ENCODE results near the gene SIRT2.

SIRT2 gene

DNA sequence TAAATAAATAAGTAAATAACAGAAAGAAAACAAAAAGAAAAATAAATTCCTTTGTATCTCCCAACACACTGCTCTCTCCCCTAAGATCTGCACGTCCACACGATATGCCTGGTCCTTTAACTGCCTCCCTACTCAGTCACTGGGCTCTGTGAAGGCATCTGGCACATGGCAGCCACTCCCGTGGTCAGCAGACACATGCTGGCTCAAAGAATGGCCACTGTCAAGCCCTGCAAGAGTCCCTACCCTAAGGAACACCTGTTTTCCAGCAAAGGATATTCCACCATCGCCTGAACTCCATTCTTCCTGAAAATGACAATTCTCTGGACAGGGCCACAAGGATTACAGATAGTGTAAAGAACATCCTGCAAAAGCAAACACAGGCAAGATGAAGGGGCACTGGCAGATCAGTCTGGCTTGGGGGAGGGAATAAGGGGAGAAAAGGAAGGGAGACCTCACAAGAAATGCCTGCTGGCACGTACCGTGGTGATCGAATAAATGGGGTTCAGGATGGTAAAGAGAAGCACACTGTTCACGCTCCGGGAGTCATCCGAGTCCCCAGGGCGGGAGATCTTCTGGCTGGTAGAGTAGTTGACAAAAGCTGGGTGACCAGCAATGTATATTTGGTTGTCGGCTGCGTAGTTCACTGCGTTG, 53.9 kb downstream of the SIRT2 start:
- DNase-seq (ENCODE audit: low read depth, low spot score), result no peak

DNA sequence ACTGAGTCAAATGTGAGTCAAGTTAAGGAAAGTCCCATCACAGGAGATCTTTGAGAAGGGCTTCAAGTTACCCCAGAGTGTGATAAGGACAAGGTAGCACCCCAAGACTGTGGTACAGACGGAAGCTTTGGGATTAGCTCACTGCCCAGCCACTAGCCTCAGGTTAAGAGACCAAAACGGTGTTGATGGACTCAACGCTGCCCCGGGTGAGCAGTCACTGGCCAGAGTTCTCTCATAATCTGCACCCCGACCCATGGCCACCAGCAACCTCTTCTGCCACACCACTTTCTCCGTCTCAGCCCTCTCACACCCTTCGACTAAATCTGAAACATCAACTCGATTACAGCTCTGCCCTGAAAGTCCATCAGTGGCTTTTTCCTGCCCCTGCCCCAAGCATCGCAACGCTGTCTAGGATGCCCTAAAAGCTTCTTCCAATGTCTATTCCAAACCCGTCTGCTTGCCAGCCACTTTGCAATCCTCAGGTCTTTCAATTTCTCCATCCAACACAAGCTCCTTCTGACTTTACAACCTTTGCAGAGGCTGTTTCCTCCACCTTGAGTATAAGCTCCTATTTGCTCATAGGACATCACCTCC, 55.2 kb downstream of the SIRT2 start:
- no peak for DNase-seq (ENCODE audit: low read depth, low spot score)

- DNase-seq (ENCODE audit: low read depth, low spot score), result no peak
Measured at GRCh38 chr19:38843175-38843758, 56.2 kb downstream of the SIRT2 start.

GRCh38 chr19:38842439-38843174, 56.8 kb downstream of the SIRT2 start:
- no peak for DNase-seq (ENCODE audit: low read depth, low spot score)

GRCh38 chr19:38841787-38842438, 57.5 kb downstream of the SIRT2 start:
- DNase-seq (ENCODE audit: low read depth, low spot score), result no peak

- no peak for DNase-seq (ENCODE audit: low read depth, low spot score)
Measured at GRCh38 chr19:38841180-38841766, 58.1 kb downstream of the SIRT2 start.

GRCh38 chr19:38840583-38840968, 58.8 kb downstream of the SIRT2 start:
- DNase-seq (ENCODE audit: low read depth, low spot score), result no peak

- peak; percentile 36 for DNase-seq (ENCODE audit: low read depth, low spot score)
Measured at GRCh38 chr19:38839816-38840582, 59.4 kb downstream of the SIRT2 start.

- no peak for DNase-seq (ENCODE audit: low read depth, low spot score)
Measured at GRCh38 chr19:38838986-38839761, 60.2 kb downstream of the SIRT2 start.

DNA sequence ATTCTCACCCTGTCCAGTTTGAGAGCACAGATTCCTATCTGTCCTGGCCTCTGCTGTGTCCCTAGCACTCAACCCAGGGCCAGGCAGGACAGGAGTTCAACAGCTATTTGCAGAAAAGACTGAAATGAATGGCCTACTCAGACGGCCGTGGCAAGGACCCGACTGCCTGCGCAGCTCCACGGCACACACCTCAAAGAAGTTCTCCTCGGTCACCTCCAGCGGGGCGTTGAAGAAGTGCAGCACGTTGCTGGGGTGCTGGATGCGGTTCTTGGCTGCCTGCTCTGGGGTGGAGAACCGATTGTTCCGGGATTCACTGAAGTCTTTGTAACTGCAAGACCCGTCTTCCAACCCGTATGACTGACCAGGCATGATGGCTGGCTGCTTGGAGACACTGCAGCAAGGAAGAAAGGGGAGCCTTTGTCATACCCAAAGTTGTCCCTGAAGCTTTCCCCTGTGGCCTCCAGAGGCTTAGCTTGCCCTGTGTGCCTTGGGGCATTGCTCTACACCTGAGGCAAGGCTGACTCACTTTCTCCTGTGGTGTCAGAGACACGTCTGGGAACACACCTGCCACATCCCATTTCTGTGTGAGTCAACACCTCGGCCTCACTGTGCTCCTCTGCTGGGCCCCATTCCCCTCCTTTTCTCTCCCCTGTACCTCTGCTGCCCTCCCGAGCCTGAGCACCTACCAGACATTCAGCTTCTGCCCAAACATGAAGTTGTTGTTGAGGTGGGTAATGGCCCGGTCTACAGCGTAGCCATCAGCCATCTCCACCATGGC, 61.0 kb downstream of the SIRT2 start:
- no peak for DNase-seq (ENCODE audit: low read depth, low spot score)

DNA sequence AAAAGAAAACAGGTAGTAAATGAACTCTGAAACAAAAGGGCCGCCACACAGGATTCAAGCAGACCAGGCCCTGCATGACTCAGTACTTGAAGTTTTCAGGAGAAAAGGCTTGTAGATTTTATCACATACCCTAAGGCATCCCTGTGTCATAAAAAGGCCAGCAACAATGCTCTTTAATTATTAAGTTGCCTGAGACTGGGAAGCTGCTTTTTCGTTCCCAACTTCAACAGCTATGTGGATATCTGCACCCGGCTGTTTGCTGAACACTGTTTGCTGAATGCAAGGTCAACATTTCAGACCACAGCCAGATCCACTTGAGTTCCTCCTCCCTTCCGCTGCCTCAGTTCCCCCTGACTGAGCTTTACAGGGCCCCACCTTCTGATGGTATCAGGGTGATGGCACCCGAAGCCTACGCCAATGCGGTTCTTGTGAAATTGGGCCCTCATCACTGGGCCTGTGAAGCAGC, 61.7 kb downstream of the SIRT2 start:
- DNase-seq (ENCODE audit: low read depth, low spot score), result no peak

GRCh38 chr19:38836983-38837626, 62.3 kb downstream of the SIRT2 start:
- DNase-seq (ENCODE audit: low read depth, low spot score), result no peak

GRCh38 chr19:38836159-38836982, 63.0 kb downstream of the SIRT2 start:
- no peak for DNase-seq (ENCODE audit: low read depth, low spot score)

DNA sequence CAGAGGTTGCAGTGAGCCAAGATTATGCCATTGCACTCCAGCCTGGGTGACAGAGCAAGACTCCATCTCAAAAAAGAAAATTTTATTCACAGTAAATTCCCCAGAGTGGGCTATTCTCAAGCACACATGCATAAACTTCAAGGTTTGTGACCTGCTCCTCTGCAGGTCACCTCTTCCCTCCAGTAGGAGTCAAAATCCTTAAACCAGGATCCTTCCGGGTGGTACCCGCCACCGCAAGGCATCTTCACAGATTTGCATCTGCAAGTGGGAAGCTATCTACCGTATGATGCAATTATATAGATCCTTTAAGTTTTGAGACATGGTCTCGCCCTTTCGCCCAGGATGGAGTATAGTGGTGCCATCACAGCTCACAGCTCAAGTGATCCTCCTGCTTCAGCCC, 64.8 kb downstream of the SIRT2 start:
- DNase-seq (ENCODE audit: low read depth, low spot score), result no peak

DNA sequence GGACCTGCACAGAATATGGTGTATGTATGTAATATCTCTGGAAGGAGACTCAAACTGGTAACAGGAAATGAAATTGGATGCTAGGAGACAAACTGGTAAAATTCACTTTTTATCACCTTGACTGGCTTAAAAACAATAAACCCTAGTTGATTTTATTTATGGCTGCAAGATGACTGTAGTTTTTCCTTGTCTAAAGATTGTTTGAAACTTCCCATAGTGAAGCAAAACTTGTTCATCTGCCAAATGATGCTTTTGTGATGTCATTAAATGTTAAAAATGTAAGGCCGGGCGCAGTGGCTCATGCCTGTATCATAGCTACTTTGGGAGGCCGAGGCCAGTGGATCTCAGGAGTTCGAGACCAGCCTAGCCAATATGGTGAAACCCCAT, 65.3 kb downstream of the SIRT2 start:
- DNase-seq (ENCODE audit: low read depth, low spot score), result no peak

DNA sequence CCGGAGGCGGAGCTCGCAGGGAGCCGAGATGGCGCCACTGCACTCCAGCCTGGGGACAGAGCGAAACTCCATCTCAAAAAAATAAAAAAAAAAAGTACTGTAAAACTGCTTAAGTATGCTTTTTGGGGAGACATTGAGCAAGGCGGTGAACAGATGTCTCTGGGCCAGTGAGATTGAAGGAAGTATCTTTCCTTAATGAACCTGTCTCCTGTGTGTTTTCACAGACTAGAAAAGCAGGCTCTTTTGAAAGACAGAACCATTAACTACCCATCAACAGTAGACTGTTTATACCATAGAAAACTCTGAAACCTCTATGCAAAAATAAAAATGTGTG, 66.4 kb downstream of the SIRT2 start:
- no peak for DNase-seq (ENCODE audit: low read depth, low spot score)

- peak; percentile 95 for DNase-seq (ENCODE audit: low read depth, low spot score)
Measured at GRCh38 chr19:38831142-38831605, 68.2 kb downstream of the SIRT2 start.
